ENCODE measurements around the gene HS1BP3.

DNA sequence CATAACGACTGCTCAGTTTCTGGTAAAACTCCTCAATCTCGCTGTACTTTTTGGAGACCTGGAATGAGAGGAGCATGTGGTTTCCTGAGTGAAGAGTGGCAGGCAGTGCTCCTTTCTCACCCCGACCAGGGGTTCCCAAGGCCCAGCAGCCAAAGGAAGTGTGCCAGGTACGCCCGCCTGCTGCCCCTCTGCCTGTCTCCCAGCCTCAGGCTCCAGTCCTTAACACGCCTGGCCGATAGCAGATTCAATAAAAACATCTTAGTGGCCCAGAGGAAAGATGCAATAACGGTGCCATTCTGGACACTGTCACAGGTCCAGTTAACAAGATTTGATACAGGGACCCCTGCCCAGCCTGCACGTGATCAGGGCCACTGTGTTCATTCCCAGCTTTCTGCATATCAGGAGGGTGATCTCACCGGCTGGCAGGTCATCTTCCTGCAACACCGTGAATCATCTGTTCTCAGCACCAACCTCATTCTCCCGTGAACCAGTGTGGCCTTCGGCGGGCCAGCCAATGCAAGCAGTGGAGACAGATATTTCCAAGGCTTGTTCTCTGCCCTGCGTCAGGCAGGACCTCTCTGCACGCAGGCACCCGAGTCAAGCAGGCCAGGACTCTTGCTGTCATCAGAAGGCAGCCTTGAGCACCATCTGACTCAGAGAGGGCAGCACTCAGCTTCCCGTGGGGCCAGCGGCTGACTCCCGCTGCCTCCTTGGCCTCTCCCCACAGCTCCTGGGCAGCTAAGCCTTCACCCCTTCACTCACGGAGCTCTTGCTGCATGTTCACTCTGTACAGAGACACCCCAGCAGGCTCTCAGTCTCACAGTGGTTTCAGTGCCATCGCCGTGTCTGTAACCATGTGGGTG is 9.5 kb downstream of the HS1BP3 start:
- TF ChIP-seq, protein P1, sequence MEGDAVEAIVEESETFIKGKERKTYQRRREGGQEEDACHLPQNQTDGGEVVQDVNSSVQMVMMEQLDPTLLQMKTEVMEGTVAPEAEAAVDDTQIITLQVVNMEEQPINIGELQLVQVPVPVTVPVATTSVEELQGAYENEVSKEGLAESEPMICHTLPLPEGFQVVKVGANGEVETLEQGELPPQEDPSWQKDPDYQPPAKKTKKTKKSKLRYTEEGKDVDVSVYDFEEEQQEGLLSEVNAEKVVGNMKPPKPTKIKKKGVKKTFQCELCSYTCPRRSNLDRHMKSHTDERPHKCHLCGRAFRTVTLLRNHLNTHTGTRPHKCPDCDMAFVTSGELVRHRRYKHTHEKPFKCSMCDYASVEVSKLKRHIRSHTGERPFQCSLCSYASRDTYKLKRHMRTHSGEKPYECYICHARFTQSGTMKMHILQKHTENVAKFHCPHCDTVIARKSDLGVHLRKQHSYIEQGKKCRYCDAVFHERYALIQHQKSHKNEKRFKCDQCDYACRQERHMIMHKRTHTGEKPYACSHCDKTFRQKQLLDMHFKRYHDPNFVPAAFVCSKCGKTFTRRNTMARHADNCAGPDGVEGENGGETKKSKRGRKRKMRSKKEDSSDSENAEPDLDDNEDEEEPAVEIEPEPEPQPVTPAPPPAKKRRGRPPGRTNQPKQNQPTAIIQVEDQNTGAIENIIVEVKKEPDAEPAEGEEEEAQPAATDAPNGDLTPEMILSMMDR (IDR thresholded peaks at IDR 0.05): no peak
- TF ChIP-seq EZH2 (IDR thresholded peaks at IDR 0.05) (no peak), EZH2phosphoT487 (IDR thresholded peaks at IDR 0.05) (no peak)

Measured in neural progenitor cell (in vitro differentiated cells).